GM18861 (cell line): ENCODE measurements around the gene CAPZB.

Source experiments
- ATAC-seq: cut with Tn5 transposase; IDR thresholded peaks from one replicate; pipeline ENCODE4 v1.9.1; 2021; ENCODE audit not compliant: unreplicated experiment

The CAPZB gene

GRCh38 chr1:19353596-19353995 lies 131.7 kb downstream of the CAPZB start:
- no peak for ATAC-seq

GRCh38 chr1:19352839-19353238 lies 132.5 kb downstream of the CAPZB start:
- no peak for ATAC-seq

- ATAC-seq = no peak
These were observed 133.5 kb downstream of the CAPZB start for GRCh38 chr1:19351873-19352272.

GRCh38 chr1:19350566-19350965 lies 134.8 kb downstream of the CAPZB start:
- no peak for ATAC-seq

- ATAC-seq = no peak
These were observed 135.3 kb downstream of the CAPZB start for GRCh38 chr1:19349999-19350398.

GRCh38 chr1:19348441-19349198 lies 136.7 kb downstream of the CAPZB start:
- ATAC-seq = no peak

- ATAC-seq = no peak
These were observed 137.7 kb downstream of the CAPZB start for GRCh38 chr1:19347533-19348172.

- no peak for ATAC-seq
These were observed 139.3 kb downstream of the CAPZB start for GRCh38 chr1:19346026-19346425.

GRCh38 chr1:19345391-19345790 lies 139.9 kb downstream of the CAPZB start:
- no peak for ATAC-seq

GRCh38 chr1:19344831-19345230 lies 140.5 kb downstream of the CAPZB start:
- ATAC-seq = no peak

GRCh38 chr1:19344372-19344810 lies 140.9 kb downstream of the CAPZB start:
- no peak for ATAC-seq

GRCh38 chr1:19343617-19344350 lies 141.6 kb downstream of the CAPZB start:
- no peak for ATAC-seq

- ATAC-seq = no peak
These were observed 142.3 kb downstream of the CAPZB start for GRCh38 chr1:19342894-19343616.

GRCh38 chr1:19342062-19342750 lies 143.1 kb downstream of the CAPZB start:
- no peak for ATAC-seq

GRCh38 chr1:19341201-19342061 lies 143.9 kb downstream of the CAPZB start:
- ATAC-seq = no peak

GRCh38 chr1:19340387-19340937 lies 144.9 kb downstream of the CAPZB start:
- no peak for ATAC-seq

- no peak for ATAC-seq
These were observed 146.0 kb downstream of the CAPZB start for GRCh38 chr1:19339214-19339861.

GRCh38 chr1:19338323-19338762 lies 147.0 kb downstream of the CAPZB start:
- ATAC-seq = no peak

GRCh38 chr1:19337289-19337688 lies 148.1 kb downstream of the CAPZB start:
- no peak for ATAC-seq
